NOMO-1 treated with dmso at 0.1 percent for 144 hours (cell line): ENCODE measurements around the gene FRY.

Source experiments
- DNase-seq: peaks from one replicate; lab custom pipeline; 2025; ENCODE audit not compliant: unreplicated experiment; lab: John Stamatoyannopoulos, UW

Gene FRY

GRCh38 chr13:32297206-32297605 lies 265.6 kb downstream of the FRY start:
- DNase-seq, result no peak

- DNase-seq, result no peak
Measured at GRCh38 chr13:32298695-32299094, 267.1 kb downstream of the FRY start.

GRCh38 chr13:32299893-32300292 lies 268.3 kb downstream of the FRY start:
- no peak for DNase-seq

GRCh38 chr13:32300406-32300805 lies 268.8 kb downstream of the FRY start:
- DNase-seq, result no peak

GRCh38 chr13:32300920-32301319 lies 269.3 kb downstream of the FRY start:
- DNase-seq, result no peak

- no peak for DNase-seq
Measured at GRCh38 chr13:32302461-32302860, 270.9 kb downstream of the FRY start.

- no peak for DNase-seq
Measured at GRCh38 chr13:32305646-32306045, 274.1 kb downstream of the FRY start.

- peak; percentile 89 for DNase-seq
Measured at GRCh38 chr13:32309312-32310133, 277.9 kb downstream of the FRY start.

- peak; percentile 82 for DNase-seq
Measured at GRCh38 chr13:32310134-32310706, 278.6 kb downstream of the FRY start.

GRCh38 chr13:32311188-32311897 lies 279.8 kb downstream of the FRY start:
- DNase-seq, result no peak

GRCh38 chr13:32314271-32315237 lies 283.0 kb downstream of the FRY start:
- DNase-seq, result peak; percentile 98

GRCh38 chr13:32315238-32316027 lies 283.9 kb downstream of the FRY start, which contains the start of the genes BRCA2 and ZAR1L:
Gene BRCA2 (plus strand): TSS chr13:32315508. CDS start chr13:32316461, 953 bp downstream.
Gene ZAR1L (minus strand): TSS chr13:32315363. CDS start chr13:32311925, 3,438 bp downstream.
- peak; percentile 94 for DNase-seq

GRCh38 chr13:32316028-32316339 lies 284.4 kb downstream of the FRY start:
- DNase-seq, result no peak

GRCh38 chr13:32316501-32316900 lies 284.9 kb downstream of the FRY start:
- DNase-seq, result peak; percentile 69

GRCh38 chr13:32317716-32318465 lies 286.3 kb downstream of the FRY start:
- DNase-seq, result no peak

- DNase-seq, result no peak
Measured at GRCh38 chr13:32320528-32320927, 289.0 kb downstream of the FRY start.

- no peak for DNase-seq
Measured at GRCh38 chr13:32323912-32324311, 292.3 kb downstream of the FRY start.

GRCh38 chr13:32330441-32330840 lies 298.9 kb downstream of the FRY start:
- DNase-seq, result no peak

- peak; percentile 46 for DNase-seq
Measured at GRCh38 chr13:32334671-32335070, 303.1 kb downstream of the FRY start.
